ENCODE measurements around the gene THY1.

Gene THY1

DNA sequence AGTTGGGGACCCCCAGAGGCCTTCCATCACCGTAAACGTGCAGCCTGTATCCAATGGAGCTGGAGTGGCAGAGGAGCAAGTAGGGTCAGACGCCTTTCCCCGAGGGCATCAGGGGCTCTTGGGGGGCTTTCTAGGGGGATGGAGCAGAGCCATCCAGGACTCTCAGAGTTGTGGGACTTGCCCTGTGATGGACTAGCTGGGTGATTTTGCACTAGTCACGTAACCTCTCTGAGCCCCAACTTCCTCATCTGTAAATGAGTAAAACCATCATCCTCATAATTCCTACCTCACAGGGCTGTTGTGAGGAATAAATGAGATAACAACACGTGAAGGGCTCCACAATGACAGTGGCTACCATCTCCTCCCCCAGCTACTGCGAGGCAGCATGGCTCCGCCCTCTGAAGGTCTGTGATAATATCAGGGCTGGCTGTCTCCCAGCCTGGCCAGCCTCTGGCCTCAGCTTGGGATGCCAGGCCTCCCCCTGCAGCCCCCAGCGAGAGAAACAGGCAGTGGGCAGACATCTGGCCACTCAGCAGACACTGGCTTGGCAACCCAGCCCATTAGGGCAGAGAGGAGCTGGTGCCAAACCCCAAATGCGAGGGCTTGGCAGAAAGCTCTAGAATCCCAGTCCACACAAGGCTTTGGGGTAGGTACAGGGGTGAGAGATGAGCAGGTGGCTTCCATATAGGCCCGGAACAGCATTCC is 48.2 kb downstream of the THY1 start:
- no peak overlapping the region for H3K4me3 ChIP-seq (replicated peaks; ENCODE audit: low read depth, low read length)
- no peaks in the 10 kb centered on the region for H3K27me3 ChIP-seq (replicated peaks; ENCODE audit: control insufficient read depth, insufficient read depth, low read length)
- TF ChIP-seq, protein P1, sequence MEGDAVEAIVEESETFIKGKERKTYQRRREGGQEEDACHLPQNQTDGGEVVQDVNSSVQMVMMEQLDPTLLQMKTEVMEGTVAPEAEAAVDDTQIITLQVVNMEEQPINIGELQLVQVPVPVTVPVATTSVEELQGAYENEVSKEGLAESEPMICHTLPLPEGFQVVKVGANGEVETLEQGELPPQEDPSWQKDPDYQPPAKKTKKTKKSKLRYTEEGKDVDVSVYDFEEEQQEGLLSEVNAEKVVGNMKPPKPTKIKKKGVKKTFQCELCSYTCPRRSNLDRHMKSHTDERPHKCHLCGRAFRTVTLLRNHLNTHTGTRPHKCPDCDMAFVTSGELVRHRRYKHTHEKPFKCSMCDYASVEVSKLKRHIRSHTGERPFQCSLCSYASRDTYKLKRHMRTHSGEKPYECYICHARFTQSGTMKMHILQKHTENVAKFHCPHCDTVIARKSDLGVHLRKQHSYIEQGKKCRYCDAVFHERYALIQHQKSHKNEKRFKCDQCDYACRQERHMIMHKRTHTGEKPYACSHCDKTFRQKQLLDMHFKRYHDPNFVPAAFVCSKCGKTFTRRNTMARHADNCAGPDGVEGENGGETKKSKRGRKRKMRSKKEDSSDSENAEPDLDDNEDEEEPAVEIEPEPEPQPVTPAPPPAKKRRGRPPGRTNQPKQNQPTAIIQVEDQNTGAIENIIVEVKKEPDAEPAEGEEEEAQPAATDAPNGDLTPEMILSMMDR (IDR thresholded peaks at IDR 0.05; ENCODE audit: insufficient read depth, low read length, poor library complexity, severe bottlenecking): no peak
- no peak for DNase-seq (ENCODE audit: extremely low read depth, insufficient read length)
- H3K36me3 ChIP-seq (ENCODE audit: control insufficient read depth, insufficient read depth, low read length): no peaks in the 10 kb centered on the region

DNA sequence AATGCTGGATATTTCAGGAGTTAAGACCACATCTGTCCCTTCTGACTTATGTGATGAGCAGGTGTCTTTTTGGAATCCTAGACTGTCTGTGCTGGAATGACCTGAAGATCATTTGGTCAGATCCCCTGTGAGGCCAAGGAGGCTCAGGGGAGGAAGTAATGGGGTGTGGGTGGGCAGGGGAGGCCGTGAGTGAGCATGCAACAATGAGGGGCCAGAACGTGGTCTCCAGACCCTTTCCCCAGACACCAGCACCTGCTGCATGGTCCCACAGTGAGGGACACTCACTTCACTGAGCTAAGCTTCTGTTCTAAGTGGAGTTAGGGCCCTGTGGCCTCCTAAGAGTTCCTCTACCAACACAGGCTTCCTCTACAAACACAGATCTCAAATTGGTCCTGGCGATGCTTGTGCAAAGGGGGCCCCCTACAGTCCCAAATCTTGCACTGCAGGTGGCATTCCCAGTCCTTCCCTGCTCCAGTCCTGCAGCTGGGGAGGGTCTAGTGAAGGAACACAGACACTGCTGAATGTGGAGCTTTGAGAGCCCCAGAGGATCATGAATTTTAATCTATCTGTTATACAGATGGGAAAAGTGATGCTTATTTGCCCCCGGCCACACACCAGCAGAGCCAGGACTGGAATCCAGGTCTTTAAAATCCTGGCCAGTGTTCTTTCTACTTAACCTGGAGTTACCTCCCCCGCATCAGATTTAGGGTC is 48.9 kb downstream of the THY1 start:
- TF ChIP-seq, protein P1 (IDR thresholded peaks at IDR 0.05; ENCODE audit: insufficient read depth, low read length, poor library complexity, severe bottlenecking): peak; percentile 86
- no peak for DNase-seq (ENCODE audit: extremely low read depth, insufficient read length)
- Histone ChIP-seq H3K36me3 (ENCODE audit: control insufficient read depth, insufficient read depth, low read length) (no peaks in the 10 kb centered on the region), H3K4me3 (replicated peaks; ENCODE audit: low read depth, low read length) (no peak overlapping the region), H3K27me3 (replicated peaks; ENCODE audit: control insufficient read depth, insufficient read depth, low read length) (no peaks in the 10 kb centered on the region; the same call in 1 of the 2 replicates)

DNA sequence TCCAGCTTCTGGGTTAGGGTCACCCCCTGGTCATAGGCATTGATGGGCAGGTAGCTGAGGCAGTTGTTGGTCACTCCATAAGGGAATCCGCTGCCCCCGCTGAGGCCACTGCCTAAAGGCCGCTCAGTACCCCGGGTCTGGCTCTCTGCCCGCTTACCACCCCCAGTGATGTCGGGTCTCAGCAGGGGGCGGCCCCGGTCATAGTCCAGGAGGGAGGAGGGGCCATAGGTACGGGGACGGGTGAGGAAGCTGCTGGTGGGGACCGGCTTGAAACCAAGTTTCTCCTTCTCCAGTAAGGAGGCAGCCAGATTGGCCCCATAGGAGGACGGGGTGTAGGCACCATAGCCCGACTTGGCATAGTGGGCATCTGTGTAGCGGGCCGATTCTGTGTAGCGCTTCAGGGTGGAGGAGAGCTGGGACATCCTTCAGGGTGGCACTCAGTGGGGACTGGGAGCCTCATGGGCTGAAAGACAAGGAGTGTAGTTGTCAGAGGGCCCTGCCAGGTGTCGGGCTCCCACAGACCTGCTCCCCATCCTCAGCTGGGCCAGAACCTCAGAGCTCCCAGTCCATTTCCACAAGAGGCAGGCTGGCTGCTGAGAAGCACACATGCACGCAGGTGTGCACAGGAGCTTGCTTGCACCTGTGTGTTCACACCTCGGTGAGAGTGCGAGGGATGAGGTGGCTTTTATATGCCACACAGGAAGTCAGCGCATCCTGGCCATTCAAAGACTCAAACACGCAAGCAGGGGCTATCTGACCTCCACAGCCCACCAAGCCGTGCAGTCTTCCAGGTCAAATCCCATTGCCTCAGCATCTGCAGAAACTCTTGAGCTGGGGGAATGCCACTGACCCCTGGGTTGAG is 49.7 kb downstream of the THY1 start:
- H3K4me3 ChIP-seq (replicated peaks; ENCODE audit: low read depth, low read length): no peak overlapping the region
- no peaks in the 10 kb centered on the region; the same call in 1 of the 2 replicates for H3K27me3 ChIP-seq (replicated peaks; ENCODE audit: control insufficient read depth, insufficient read depth, low read length)
- H3K36me3 ChIP-seq (ENCODE audit: control insufficient read depth, insufficient read depth, low read length): no peaks in the 10 kb centered on the region
- TF ChIP-seq, protein P1 (IDR thresholded peaks at IDR 0.05; ENCODE audit: insufficient read depth, low read length, poor library complexity, severe bottlenecking): no peak
- no peak for DNase-seq (ENCODE audit: extremely low read depth, insufficient read length)

DNA sequence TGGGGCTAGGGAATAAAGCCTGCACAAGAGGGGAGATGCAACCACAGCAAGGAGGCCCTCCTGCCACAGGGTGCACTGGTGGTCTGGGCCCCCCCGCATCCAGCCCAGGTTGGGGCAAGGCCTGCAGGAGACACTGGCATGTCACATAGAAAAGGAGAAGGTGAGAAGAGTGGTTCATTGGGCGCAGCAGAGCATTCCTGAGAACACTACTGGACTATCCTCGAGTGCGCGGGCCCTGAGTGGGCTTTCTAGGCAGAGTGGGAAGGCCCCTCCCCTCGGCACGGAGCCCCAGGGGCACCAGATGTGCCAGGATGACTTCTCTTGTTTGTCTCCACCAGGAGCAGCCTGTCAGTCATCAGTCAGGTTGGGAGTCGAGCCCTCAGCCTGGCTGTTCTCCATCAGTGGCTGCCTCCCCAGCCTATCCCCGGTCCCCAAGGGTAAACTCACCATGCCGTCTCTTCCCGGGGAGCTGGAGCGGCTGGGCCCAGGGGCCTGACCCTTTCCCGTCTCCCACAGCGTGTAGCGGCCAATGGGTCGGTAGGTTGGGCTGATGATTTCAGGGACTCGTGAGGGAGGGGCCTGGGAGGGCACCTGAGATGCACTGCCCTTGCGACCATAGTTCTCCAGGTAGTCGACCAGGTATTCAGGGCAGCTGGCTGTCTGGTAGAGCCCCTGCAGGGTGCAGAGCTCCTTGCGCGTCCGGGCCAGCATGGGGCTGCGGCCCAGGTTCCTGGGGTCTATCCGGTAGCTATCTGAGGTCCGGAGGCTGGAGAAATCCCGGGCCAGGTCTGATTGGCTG is 50.5 kb downstream of the THY1 start:
- DNase-seq (ENCODE audit: extremely low read depth, insufficient read length): no peak
- Histone ChIP-seq H3K27me3 (replicated peaks; ENCODE audit: control insufficient read depth, insufficient read depth, low read length) (no peaks in the 10 kb centered on the region; the same call in 1 of the 2 replicates), H3K4me3 (replicated peaks; ENCODE audit: low read depth, low read length) (no peak overlapping the region), H3K36me3 (ENCODE audit: control insufficient read depth, insufficient read depth, low read length) (no peaks in the 10 kb centered on the region)
- TF ChIP-seq, protein P1 (IDR thresholded peaks at IDR 0.05; ENCODE audit: insufficient read depth, low read length, poor library complexity, severe bottlenecking): no peak

DNA sequence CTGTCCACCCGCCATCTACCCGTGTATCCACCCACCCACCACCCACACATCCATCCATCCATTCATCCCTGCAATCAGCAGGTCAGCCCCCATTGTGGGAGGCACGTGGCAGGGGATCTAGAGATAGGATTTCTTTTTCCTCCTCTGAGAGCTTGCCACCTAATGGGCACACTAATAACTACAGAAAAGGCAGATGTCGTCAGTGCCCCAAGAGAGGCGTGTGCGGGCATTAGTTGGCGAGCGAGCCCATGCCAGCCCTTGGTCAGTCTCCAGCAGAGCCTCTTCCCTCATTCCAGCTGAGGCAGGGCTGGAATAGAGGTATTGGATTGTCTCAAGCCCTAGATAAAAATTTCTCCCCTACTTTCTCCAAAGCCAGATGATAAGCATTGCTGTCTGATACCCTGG is 51.2 kb downstream of the THY1 start:
- TF ChIP-seq, protein P1 (IDR thresholded peaks at IDR 0.05; ENCODE audit: insufficient read depth, low read length, poor library complexity, severe bottlenecking): peak; percentile 11
- Histone ChIP-seq H3K4me3 (replicated peaks; ENCODE audit: low read depth, low read length) (no peak overlapping the region), H3K36me3 (ENCODE audit: control insufficient read depth, insufficient read depth, low read length) (no peaks in the 10 kb centered on the region), H3K27me3 (replicated peaks; ENCODE audit: control insufficient read depth, insufficient read depth, low read length) (no peaks in the 10 kb centered on the region; the same call in 1 of the 2 replicates)
- no peak for DNase-seq (ENCODE audit: extremely low read depth, insufficient read length)

All from GM06990 (cell line).